A549 (cell line): ENCODE data around the gene GAK. TPM values are rescaled to one million over a fixed set of nuclear protein-coding genes. Genes with fewer than 3 reads are reported as not detected.

ENCODE experiments used
- ATAC-seq, 2 experiments: fragments of 200-7000 bp in 1 of 2; fragments of >200 bp in 1 of 2; cut with Nextera tagmentation in 1 of 2; cut with Tn5 transposase in 1 of 2; 3 replicates each; pipeline versions ENCODE4 v1.8.0 to v1.9.1; 2018 to 2020; ENCODE audit warnings: mild to moderate bottlenecking in 1 of 2, moderate library complexity in 1 of 2
- CTCF ChIA-PET: fragments of 300-600 bp; sonication (Branson Sonifier 250); formaldehyde crosslinking; extraction: SDS; loops from one replicate; lab custom pipeline; 2021; ENCODE audit warnings: antibody characterized with exemption, inconsistent platforms; lab: Yijun Ruan, JAX
- POLR2A ChIA-PET: fragments of 350-600 bp; formaldehyde crosslinking; extraction: SDS; loops from one replicate; lab custom pipeline; 2021; ENCODE audit warnings: antibody characterized with exemption, inconsistent platforms; lab: Yijun Ruan, JAX
- DNase-seq, 2 experiments: peaks; one replicate each; pipeline versions ENCODE4 v3.0.0 to v3.0.0-alpha.2; 2011 to 2016; ENCODE audit warnings: low read depth in 1 of 2, low spot score in 1 of 2
- FAIRE-seq: peaks from 2 replicates; lab custom pipeline; 2011; peaks lifted over from hg19 to GRCh38; lab: Jason Lieb, UNC
- H3K27ac ChIP-seq, 2 experiments: fragments of >200 bp; sonication (Bioruptor Twin); formaldehyde crosslinking; 3 replicates each; pipeline ENCODE4 v1.5.1; 2016 to 2017
- H3K4me1 ChIP-seq: fragments of >200 bp; sonication (Bioruptor Twin); formaldehyde crosslinking; 3 replicates; pipeline ENCODE4 v1.6.1; 2016
- H3K4me2 ChIP-seq: fragments of >200 bp; sonication (Bioruptor Twin); formaldehyde crosslinking; 3 replicates; pipeline ENCODE4 v1.6.1; 2016
- H3K4me3 ChIP-seq: fragments of >200 bp; sonication (Bioruptor Twin); formaldehyde crosslinking; 3 replicates; pipeline ENCODE4 v1.5.1; 2016
- H3K9me3 ChIP-seq: fragments of >200 bp; sonication (Bioruptor Twin); formaldehyde crosslinking; 3 replicates; pipeline ENCODE4 v1.6.1; 2016
- CBX8 ChIP-seq: fragments of 200-600 bp; sonication (generic); IDR thresholded peaks from 2 replicates; pipeline ENCODE4 v1.6.1; 2016
- CEBPB ChIP-seq, 2 experiments: fragments of >200 bp in 1 of 2; sonication (Bioruptor Twin) in 1 of 2; formaldehyde crosslinking in 1 of 2; IDR thresholded peaks; 2 replicates each; pipeline ENCODE4 v1.6.1; 2012 to 2016
- EHF ChIP-seq: fragments of 250-450 bp; sonication (Bioruptor Pico); IDR thresholded peaks from 2 replicates; pipeline ENCODE4 v1.5.0; 2020; ENCODE audit warnings: mild to moderate bottlenecking
- EP300 ChIP-seq, 2 experiments: fragments of >200 bp; sonication (Bioruptor Twin); formaldehyde crosslinking; IDR thresholded peaks; 2 replicates in 1 of 2; 3 replicates in 1 of 2; pipeline ENCODE4 v1.6.1; 2016 to 2017
- FOSB ChIP-seq: fragments of 250-450 bp; sonication (Bioruptor Pico); IDR thresholded peaks from 2 replicates; pipeline ENCODE4 v1.5.0; 2020; ENCODE audit warnings: mild to moderate bottlenecking, moderate library complexity
- FOXS1 ChIP-seq: fragments of 250-450 bp; sonication (Bioruptor Pico); IDR thresholded peaks from 2 replicates; pipeline ENCODE4 v1.5.0; 2020; ENCODE audit warnings: mild to moderate bottlenecking, moderate library complexity
- GATA3 ChIP-seq: IDR thresholded peaks from 2 replicates; pipeline ENCODE4 v1.6.1; 2012; ENCODE audit warnings: borderline replicate concordance
- HDAC2 ChIP-seq: fragments of 200-600 bp; sonication (generic); IDR thresholded peaks from 2 replicates; pipeline ENCODE4 v1.6.1; 2016
- HOXB5 ChIP-seq: fragments of 250-450 bp; sonication (Bioruptor Pico); IDR thresholded peaks from 2 replicates; pipeline ENCODE4 v1.5.0; 2020; ENCODE audit warnings: mild to moderate bottlenecking, moderate library complexity
- JUN ChIP-seq, 2 experiments: fragments of >200 bp; sonication (Bioruptor Twin); formaldehyde crosslinking; IDR thresholded peaks; 2 replicates in 1 of 2; 3 replicates in 1 of 2; pipeline ENCODE4 v1.6.1; 2016 to 2017
- MAFK ChIP-seq: fragments of 450-650 bp; IDR thresholded peaks from 2 replicates; pipeline ENCODE4 v1.6.1; 2014; ENCODE audit not compliant: partially characterized antibody
- MAZ ChIP-seq: fragments of 150-350 bp; IDR thresholded peaks from 2 replicates; pipeline ENCODE4 v1.6.1; 2014; ENCODE audit warnings: antibody characterized with exemption, low read depth, low read length, borderline replicate concordance
- NFE2L2 ChIP-seq: fragments of 150-350 bp; conservative IDR thresholded peaks from 2 replicates; pipeline ENCODE4 v1.6.1; 2014; ENCODE audit warnings: low read length
- NR3C1 ChIP-seq: fragments of >200 bp; sonication (Bioruptor Twin); formaldehyde crosslinking; IDR thresholded peaks from 3 replicates; pipeline ENCODE4 v1.6.1; 2017
- RCOR1 ChIP-seq: fragments of 150-350 bp; IDR thresholded peaks from 2 replicates; pipeline ENCODE4 v1.6.1; 2014; ENCODE audit warnings: antibody characterized with exemption, low read length, low read depth
- SREBF2 ChIP-seq: fragments of 450-650 bp; IDR thresholded peaks from 2 replicates; pipeline ENCODE4 v1.6.1; 2014; ENCODE audit warnings: mild to moderate bottlenecking, moderate library complexity
- TFCP2L1 ChIP-seq: fragments of 250-450 bp; sonication (Bioruptor Pico); IDR thresholded peaks from 2 replicates; pipeline ENCODE4 v1.5.0; 2021; ENCODE audit warnings: mild to moderate bottlenecking
- TP53 ChIP-seq: fragments of 250-450 bp; sonication (Bioruptor Pico); IDR thresholded peaks from 2 replicates; pipeline ENCODE4 v1.5.0; 2021; ENCODE audit warnings: mild to moderate bottlenecking, moderate library complexity
- ZFP36 ChIP-seq: fragments of 450-650 bp; IDR thresholded peaks from 2 replicates; pipeline ENCODE4 v1.6.1; 2014; ENCODE audit warnings: borderline replicate concordance; ENCODE audit not compliant: partially characterized antibody
- ZNF302 ChIP-seq: fragments of 250-450 bp; sonication (Bioruptor Pico); IDR thresholded peaks from 2 replicates; pipeline ENCODE4 v1.9.0; 2021; ENCODE audit warnings: inconsistent platforms, mild to moderate bottlenecking, moderate library complexity
- WGBS: methylation state at CpG from one replicate; pipeline ENCODE4 v1.1.6; 2017; ENCODE audit errors: missing lambda C conversion rate; 5-methylcytosine and 5-hydroxymethylcytosine counted together
- polyA plus RNA-seq, 4 experiments: library from polyadenylated mRNA; depleted of rRNA in 3 of 4; stranded (reverse); fragments of >200 nt; fragmentation: RNase III in 1 of 4; extraction: RNeasy Plus Mini Kit Qiagen cat#74134 plus additional on column Dnase treatment in 1 of 4; gene quantifications; 2 replicates in 3 of 4; 3 replicates in 1 of 4; pipeline ENCODE4 v1.2.3, GENCODE V29; 2011 to 2017
- TF ChIP-seq, protein P1 (sequence below): fragments of >200 bp; sonication (Bioruptor Twin); formaldehyde crosslinking; IDR thresholded peaks from 3 replicates; pipeline ENCODE4 v1.6.1; 2016
- TF ChIP-seq, protein P2 (sequence below): fragments of 450-650 bp; IDR thresholded peaks from 2 replicates; pipeline ENCODE4 v1.6.1; 2014; ENCODE audit warnings: antibody characterized with exemption
- TF ChIP-seq, protein P3 (sequence below): IDR thresholded peaks from 2 replicates; pipeline ENCODE4 v1.6.1; 2012; ENCODE audit warnings: low read depth, borderline replicate concordance
- TF ChIP-seq, protein P4 (sequence below): IDR thresholded peaks from 2 replicates; pipeline ENCODE4 v1.6.1; 2012
- TF ChIP-seq, protein P5 (sequence below): fragments of 250-450 bp; sonication (Bioruptor Pico); IDR thresholded peaks from 2 replicates; pipeline ENCODE4 v1.5.0; 2020; ENCODE audit warnings: low read depth, mild to moderate bottlenecking, moderate library complexity
- TF ChIP-seq, protein P6 (sequence below): IDR thresholded peaks from 2 replicates; pipeline ENCODE4 v1.6.1; 2012

GAK gene
- polyA plus RNA-seq, 2 of the 4 experiments (the other 2 are of a cell fraction) = 13.8 to 34.3 TPM

DNA sequence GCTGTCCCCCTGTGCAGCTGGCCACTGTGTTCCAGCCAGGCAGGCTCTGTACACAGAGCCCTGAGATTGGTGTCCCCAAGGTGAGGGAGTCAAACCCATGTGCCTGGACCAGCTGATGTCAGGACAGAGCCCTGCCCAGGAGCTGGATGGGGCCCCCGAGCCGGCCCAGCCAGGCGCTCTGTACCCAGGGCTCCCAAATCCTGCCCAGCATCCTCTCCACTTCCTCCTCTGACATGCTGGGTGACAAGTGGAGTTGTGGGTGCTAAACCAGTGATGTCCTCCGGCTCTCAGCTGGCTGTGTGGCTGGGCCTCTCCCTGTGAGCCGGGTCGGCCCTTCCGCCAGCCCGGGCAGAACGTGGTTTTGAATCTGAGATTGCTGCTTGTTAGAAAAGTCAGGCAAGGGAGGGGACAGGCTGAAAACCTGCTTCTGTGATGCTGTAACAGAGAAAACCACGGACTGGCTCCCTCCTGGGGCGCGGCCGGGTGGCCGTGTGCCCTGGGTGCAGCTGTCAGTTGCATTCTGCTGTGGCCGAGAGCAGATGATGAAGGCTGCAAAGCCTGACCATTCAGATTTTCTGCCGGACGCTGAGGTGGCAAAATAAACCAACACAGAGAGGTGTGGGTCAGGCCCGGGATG, 98.3 kb downstream of the GAK start:
- no peaks in the 10 kb centered on the region for H3K4me1 ChIP-seq
- ATAC-seq = no peak
- WGBS = 56% methylated on average over 15 of the region's 18 CpGs
- no peak for FAIRE-seq
- peaks cover 15% of the 10 kb centered on the region; the same call in 2 of the 3 replicates for H3K9me3 ChIP-seq
- no peak overlapping the region for H3K4me2 ChIP-seq
- CTCF ChIA-PET = no interaction called here
- peak; percentile 20 for TF ChIP-seq MAFK
- TF ChIP-seq EP300 (IDR thresholded peaks at IDR 0.05) = no peak
- no peak overlapping the region for H3K4me3 ChIP-seq
- POLR2A ChIA-PET = no interaction called here
- H3K27ac ChIP-seq = no peak overlapping the region
- no peak for DNase-seq

DNA sequence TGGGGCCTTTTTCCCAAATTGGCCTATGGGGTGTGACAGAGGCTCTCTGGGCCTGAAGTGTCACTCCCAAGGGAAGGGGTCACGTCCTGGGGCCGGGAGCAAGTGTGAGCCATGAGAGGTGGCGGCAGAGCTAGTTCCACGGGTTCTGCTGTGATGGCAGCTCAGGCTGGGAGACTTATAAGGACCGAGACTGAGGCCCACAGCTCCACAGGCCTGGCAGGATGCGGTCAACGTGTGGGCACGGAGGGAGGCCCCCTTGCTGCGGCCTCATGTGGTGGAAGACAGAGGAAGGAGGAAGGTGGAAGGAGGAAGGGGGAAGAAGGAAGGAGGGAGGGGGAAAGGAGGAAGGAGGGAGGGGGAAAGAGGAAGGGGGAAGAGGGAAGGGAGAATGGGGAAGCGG, 99.0 kb downstream of the GAK start:
- no peak overlapping the region for H3K27ac ChIP-seq
- no peak overlapping the region for H3K4me3 ChIP-seq
- TF ChIP-seq ZNF302 (CRISPR knock-in tag) (no peak), EP300 (IDR thresholded peaks at IDR 0.05) (no peak), MAFK (no peak), TP53 (CRISPR knock-in tag) (no peak), CBX8 (no peak), FOSB (no peak), ZFP36 (no peak), NR3C1 (no peak), HDAC2 (no peak), SREBF2 (no peak), EHF (CRISPR knock-in tag) (no peak), CEBPB (IDR thresholded peaks at IDR 0.05) (no peak), TFCP2L1 (no peak), FOXS1 (CRISPR knock-in tag) (no peak), RCOR1 (no peak)
- TF ChIP-seq, protein P1, sequence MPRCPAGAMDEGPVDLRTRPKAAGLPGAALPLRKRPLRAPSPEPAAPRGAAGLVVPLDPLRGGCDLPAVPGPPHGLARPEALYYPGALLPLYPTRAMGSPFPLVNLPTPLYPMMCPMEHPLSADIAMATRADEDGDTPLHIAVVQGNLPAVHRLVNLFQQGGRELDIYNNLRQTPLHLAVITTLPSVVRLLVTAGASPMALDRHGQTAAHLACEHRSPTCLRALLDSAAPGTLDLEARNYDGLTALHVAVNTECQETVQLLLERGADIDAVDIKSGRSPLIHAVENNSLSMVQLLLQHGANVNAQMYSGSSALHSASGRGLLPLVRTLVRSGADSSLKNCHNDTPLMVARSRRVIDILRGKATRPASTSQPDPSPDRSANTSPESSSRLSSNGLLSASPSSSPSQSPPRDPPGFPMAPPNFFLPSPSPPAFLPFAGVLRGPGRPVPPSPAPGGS = no peak
- TF ChIP-seq, protein P2, sequence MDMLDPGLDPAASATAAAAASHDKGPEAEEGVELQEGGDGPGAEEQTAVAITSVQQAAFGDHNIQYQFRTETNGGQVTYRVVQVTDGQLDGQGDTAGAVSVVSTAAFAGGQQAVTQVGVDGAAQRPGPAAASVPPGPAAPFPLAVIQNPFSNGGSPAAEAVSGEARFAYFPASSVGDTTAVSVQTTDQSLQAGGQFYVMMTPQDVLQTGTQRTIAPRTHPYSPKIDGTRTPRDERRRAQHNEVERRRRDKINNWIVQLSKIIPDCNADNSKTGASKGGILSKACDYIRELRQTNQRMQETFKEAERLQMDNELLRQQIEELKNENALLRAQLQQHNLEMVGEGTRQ = no peak
- TF ChIP-seq, protein P3, sequence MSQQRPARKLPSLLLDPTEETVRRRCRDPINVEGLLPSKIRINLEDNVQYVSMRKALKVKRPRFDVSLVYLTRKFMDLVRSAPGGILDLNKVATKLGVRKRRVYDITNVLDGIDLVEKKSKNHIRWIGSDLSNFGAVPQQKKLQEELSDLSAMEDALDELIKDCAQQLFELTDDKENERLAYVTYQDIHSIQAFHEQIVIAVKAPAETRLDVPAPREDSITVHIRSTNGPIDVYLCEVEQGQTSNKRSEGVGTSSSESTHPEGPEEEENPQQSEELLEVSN = no peak
- peaks cover 10% of the 10 kb centered on the region; the same call in 2 of the 3 replicates for H3K9me3 ChIP-seq
- 73% methylated on average over 9 of the region's 10 CpGs for WGBS
- CTCF ChIA-PET = no interaction called here
- no peaks in the 10 kb centered on the region for H3K4me1 ChIP-seq
- no peak for DNase-seq
- POLR2A ChIA-PET = no interaction called here
- no peak for ATAC-seq
- FAIRE-seq = no peak
- H3K4me2 ChIP-seq = no peak overlapping the region

DNA sequence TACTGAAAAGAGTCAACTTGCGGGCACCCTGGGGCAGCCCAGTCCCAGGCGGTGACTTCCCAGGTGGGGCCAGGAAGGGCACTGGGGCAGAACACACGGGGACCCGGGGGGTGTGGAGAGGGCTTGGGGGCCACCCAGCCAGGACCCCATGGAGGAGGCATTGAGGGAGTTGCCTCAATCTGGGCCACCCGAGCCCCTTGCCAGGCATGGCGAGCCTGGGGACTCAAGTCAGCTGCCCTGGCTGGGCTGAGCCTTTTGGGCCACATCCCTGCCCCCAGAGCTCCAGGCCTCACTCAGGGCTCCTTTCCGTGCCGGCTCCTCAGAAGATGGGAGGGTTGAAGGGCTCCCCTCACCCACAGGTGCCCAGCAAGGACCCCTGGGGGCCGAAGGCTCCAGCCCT, 99.6 kb downstream of the GAK start:
- ChIA-PET CTCF (no interaction called here), POLR2A (no interaction called here)
- ATAC-seq (no peak), FAIRE-seq (no peak), DNase-seq (no peak)
- H3K9me3 ChIP-seq = peaks cover 3% of the 10 kb centered on the region; the same call in 1 of the 3 replicates
- no peak overlapping the region for H3K4me2 ChIP-seq
- H3K4me3 ChIP-seq = no peak overlapping the region
- no peaks in the 10 kb centered on the region for H3K4me1 ChIP-seq
- WGBS = no CpG with 5 or more reads among the region's 9 CpGs
- no peak overlapping the region for H3K27ac ChIP-seq
- no peak for TF ChIP-seq ZFP36
- TF ChIP-seq MAZ = no peak
- TF ChIP-seq NFE2L2 = no peak
- TF ChIP-seq, protein P4, sequence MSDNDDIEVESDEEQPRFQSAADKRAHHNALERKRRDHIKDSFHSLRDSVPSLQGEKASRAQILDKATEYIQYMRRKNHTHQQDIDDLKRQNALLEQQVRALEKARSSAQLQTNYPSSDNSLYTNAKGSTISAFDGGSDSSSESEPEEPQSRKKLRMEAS = no peak
- TF ChIP-seq, protein P5, sequence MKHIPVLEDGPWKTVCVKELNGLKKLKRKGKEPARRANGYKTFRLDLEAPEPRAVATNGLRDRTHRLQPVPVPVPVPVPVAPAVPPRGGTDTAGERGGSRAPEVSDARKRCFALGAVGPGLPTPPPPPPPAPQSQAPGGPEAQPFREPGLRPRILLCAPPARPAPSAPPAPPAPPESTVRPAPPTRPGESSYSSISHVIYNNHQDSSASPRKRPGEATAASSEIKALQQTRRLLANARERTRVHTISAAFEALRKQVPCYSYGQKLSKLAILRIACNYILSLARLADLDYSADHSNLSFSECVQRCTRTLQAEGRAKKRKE = no peak
- no peak for TF ChIP-seq TP53 (CRISPR knock-in tag)
- TF ChIP-seq, protein P2 = no peak
- TF ChIP-seq, protein P3 = no peak
- no peak for TF ChIP-seq HOXB5 (CRISPR knock-in tag)
- TF ChIP-seq JUN (IDR thresholded peaks at IDR 0.05) = no peak
- no peak for TF ChIP-seq GATA3
- TF ChIP-seq, protein P6, sequence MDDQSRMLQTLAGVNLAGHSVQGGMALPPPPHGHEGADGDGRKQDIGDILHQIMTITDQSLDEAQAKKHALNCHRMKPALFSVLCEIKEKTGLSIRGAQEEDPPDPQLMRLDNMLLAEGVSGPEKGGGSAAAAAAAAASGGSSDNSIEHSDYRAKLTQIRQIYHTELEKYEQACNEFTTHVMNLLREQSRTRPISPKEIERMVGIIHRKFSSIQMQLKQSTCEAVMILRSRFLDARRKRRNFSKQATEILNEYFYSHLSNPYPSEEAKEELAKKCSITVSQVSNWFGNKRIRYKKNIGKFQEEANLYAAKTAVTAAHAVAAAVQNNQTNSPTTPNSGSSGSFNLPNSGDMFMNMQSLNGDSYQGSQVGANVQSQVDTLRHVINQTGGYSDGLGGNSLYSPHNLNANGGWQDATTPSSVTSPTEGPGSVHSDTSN = no peak
